ENCODE data around the gene CRLF1.

- TF ChIP-seq EZH2phosphoT487 (IDR thresholded peaks at IDR 0.05; ENCODE audit: low read length) (no peak), CTCF (IDR thresholded peaks at IDR 0.05; ENCODE audit: low read length) (no peak), EZH2 (optimal IDR thresholded peaks at IDR 0.05; ENCODE audit: low read depth, low read length) (no peak)
These were observed 29.2 kb downstream of the CRLF1 start for GRCh38 chr19:18577365-18577914.
